GM18909 (cell line): ENCODE results near the gene UBE2F.
"Not testable (repeated sequence)": the region's sequence is repeated elsewhere in the genome, so short reads cannot be mapped to it uniquely, and the experiment has no call there.

Experiments used
- ATAC-seq: cut with Tn5 transposase; IDR thresholded peaks from one replicate; pipeline ENCODE4 v1.9.1; 2021; ENCODE audit warnings: mild to moderate bottlenecking; ENCODE audit not compliant: unreplicated experiment, poor library complexity

UBE2F gene

DNA sequence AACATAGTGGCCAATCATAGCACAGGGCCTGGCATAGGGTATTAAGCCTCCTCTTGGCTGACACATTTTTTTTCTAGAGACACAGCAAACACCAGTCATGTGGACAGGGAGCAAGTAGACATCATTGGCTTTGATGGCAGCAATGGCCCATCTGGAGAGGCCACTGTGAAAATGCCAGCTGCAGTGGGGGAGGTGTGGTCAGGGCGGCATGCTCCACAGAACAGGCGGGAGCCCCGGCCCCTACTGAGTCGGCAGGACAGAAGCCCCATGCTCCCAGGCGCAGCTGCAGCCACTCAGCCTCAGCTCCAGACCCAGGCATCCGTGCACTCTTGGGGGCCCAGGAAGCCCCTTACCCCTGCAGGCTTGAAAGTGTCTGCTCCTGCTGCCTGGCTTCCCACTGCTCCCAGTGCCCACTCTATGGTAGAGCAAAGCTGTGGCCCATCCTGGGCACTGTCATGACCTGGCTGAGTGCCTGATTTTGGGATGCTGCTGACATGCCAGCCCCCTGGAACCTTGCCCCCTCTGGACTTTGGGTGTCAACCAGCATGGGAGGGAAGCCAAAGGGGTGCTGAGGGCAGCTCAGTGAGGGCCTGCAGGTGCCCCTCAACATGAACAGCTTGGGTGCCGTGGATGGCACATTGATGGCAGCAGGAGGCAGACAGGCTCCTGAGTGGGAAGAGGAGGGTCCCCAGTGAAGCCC is 23.3 kb upstream of the UBE2F start:
- no peak for ATAC-seq

DNA sequence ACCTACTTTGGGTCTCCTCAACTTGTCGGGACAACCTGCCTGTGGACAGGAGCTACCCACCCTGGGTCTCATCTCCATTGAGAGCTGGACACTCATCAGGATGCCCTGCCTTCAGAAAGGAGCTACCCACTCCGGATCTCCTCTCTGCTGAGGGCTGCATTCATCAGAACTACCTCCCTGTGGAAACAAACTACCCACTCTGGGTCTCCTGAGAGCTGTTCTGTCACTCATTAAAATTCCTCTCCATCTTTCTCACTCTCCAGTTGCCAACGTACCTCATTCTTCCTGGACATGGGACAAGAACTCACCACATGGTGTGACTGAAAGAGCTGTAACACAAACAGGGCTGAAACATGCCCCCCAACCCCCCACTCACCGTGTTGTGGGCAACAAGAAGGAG is 22.5 kb upstream of the UBE2F start:
- ATAC-seq, result no peak

DNA sequence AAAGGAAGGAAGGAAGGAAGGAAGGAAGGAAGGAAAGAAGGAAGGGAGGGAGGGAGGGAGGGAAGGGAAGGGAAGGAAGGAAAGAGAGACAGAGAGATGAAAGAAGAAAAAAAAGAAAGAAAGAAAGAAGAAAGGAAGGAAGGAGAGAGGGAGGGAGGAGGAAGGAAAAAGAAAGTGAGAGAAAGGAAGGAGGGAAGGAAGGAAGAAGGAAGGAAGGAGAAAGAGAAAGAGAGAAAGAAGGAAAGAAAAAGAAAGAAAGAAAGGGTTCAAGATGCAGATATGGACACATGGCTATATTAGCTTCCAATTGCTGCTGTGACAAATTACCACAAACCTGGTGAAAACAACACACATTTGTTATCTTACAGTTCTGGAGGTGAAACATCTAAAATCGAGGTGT is 20.4 kb upstream of the UBE2F start:
- no peak for ATAC-seq

DNA sequence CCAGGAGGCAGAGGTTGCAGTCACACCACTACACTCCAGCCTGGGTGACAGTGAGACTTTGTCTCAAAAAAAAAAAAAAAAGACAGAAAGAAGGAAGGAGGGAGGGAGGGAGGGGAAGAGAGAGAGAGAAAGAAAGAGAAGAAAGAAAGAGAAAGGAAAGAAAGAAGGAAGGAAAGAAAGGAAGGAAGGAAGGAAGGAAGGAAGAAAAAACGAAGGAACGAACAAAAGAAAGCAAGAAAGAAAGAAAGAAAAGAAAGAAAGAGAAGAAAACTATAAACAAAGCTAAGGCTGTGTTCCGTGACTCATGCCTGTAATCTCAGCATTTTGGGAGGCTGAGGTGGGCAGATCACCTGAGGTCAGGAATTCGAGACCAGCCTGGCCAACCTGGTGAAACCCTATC is 15.5 kb upstream of the UBE2F start:
- not testable (repeated sequence) for ATAC-seq

DNA sequence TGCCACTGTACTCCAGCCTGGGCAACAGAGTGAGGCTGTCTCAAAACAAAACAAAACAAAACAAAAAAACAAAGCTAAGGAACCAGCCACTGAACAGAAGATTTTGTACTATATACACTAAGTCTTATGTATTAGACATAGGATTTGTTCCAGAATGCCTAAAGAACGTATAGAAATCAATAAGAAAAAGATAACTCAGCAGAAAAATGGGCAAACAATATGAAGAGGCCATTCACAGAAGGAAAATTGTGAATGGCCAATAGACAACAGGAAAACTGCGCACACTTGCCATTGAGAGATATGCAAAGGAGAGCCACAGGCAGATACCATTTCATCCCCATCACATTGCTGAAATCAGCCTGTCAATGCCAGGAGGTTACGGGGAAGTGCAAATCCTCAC is 14.9 kb upstream of the UBE2F start:
- no peak for ATAC-seq

DNA sequence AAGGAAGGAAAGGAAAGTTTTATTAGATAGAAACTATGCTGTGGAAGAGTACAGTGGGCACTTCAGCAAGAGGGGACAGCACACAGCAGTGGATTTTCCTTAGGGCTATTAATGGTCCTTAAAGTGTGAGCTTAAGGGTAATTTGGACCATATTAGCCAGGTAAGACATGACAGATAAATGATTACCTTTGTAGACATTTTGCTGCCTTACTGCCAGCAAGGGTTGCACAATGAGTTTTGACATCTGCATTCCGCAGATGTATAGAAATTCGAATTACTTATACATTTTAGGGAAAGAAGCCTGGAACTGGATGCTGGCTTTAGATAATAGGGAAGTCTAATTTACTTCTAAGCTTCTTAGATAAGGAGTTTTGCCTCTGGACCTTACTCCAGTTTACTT is 14.0 kb upstream of the UBE2F start:
- ATAC-seq, result no peak

DNA sequence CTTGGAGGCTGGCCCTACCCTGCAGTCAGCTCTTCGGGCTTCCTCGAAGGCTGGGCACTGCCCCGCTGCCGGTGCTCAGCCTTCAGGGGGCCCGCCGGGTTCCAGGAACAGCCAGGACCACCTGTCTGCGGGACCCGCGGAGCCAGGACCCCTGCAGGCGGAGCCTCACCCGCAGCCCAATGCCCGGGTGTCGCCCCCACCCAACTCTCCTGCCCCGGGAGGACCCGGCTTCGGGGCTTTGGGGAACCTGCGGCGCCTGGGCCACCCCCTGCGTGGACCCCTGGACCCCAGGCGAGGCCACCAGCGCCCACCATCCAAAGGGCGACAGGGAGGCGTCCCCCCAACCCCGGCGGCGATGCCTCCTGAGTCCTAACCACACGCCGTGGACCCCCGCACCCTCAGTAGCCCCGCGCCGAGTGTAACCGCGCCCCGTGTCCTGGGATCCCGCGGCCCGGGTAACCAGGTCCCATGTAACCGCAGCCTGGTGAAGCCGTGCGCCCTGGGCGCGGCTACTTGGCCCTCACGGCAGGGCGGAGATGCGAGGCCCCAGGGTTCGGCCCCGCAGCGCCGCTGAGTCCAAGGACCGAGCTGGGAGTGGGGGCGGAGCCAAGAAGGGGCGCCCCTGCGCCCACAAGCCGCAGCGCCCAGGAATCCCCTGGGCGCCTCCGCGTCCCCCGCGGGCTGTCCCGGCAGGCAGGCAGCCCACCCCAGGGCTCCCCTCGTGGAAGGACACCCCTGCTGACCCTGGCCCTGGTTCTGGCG is 11.0 kb upstream of the UBE2F start:
- ATAC-seq, result no peak

DNA sequence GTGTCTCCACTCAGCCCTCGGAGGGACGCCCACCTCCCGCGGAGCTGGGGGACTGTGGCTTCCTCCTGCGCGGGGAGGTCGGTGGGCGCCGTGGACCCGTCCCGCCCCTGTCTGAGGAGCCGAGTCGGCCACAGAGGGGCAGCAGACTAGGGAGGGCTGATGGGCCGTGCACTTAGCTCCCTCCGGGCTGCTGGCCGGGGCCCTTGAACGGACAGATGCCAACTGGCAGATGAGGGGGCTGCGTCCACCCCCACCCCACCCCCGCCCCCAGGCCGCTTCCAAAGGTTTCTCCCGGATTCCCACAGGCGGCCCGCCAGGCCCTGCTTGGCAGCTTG is 10.4 kb upstream of the UBE2F start:
- no peak for ATAC-seq

DNA sequence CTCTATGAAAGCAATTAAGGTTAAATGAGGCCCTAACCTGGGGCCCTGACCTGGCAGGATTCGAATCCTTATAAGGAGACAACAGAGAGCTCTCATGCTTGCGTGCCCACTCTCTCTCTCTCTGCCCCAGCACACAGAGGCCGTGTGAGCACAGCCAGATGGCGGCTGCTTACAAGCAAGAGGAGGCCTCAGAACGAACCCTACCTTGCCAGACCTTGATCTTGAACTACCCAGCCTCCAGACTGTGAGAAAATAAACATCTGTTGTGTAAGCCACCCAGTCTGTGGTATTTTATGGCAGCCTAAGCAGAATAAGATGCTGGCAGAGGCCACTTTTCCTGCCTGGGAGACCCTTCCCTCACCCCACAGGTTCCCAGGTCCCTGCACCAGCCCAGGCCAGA is 5.2 kb upstream of the UBE2F start:
- ATAC-seq, result no peak

DNA sequence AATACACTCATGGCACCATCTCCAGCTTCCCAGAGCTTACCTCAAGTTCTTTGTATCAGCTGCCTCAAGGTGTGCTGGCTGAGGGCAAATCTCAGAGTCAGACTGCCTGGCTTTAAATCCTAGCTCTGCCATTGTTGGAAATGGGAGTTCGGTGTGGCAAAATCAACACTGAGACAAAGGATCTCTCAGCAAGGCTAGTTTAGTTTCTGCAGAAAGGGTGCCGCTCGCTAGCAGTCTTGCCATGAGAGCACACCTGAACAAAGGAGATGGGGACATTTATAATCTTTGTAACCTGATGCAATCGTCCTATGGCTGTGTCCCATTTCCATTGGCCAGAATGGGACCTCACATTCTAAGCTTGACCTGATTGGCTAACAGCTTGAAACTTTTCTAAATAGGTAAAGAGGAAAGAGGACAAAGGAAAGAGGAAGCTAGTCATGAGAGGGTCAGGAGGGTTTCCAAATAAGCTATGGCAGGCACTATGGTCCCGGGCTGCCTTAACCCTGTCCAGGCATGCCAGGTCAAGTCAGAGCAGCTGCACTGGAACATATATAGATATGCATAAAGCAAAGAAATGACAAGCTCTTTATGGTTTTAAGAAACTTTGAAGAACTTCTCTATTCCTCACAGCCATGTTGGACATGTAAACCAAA is 4.3 kb upstream of the UBE2F start:
- no peak for ATAC-seq

DNA sequence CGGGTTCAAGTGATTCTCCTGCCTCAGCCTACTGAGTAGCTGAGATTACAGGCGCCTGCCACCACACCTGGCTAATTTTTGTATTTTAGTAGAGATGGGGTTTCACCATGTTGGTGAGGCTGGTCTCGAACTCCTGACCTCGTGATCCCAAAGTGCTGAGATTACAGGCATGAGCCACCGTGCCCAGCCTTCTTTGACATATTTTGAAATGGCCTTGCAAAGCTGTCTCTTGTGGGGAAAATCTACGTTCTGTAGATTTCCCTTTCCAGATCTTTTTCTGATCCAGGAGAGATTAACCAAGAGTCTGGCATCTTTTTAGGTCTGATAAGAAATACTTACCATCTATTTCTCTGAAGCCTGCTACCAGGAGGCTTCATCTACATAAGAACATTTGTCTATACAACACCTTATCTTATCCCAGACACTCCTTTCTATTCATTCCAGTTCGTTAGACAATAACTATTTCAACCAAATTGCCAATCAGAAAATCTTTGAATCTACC is 3.3 kb upstream of the UBE2F start:
- ATAC-seq, result not testable (repeated sequence)

DNA sequence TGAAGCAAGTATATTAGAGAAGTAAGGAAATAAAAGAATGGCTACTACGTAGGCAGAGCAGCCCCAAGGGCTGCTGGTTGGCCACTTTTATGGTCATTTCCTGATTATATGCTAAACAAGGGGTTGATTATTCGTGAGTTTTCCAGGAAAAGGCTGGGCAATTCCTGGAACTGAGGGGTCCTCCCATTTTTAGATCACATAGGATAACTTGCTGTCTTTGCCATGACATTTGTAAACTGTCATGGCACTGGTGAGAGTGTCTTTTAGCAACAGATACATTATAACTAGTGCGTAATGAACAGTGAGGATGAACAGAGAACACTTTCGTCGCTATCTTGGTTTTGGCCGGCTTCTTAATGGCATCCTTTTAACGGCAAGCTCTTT is 2.6 kb upstream of the UBE2F start:
- ATAC-seq, result no peak

DNA sequence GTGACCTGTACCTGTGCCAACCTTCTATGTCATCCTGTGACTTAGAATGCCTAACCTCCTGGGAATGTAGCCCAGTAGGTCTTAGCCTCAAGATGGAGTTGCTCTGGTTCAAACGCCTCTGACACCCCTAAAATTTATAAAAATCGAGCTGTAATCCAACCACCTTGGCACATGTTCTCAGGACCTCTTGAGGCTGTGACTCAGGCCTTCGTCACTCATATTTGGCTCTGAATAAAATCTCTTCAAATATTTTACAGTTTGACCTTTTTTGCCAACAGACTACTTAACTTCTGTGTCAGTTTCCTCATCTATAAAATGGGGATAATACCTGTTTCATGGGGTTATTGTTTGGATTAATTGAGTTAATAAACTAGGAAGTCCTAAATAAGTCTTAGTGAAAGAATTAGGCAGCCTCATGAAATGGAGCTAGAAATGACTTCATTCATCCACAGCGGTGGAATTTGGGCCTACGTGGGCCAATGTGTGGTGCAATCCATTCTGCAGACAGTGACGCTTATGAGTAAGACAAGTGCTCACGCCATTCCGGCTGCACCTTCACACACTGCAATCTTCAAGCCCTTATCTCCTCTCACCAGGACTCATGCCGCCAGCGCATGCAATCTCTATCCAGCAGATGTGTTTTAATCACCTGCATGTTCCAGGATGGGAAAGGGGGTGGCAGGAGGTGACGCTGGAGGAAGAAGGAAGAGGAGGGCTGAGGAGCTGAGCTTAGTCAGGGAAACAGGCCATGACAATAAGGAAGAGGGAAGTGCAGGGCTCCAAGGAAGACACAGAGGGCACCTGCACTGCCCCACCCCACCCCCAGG is 2.0 kb upstream of the UBE2F start:
- no peak for ATAC-seq

DNA sequence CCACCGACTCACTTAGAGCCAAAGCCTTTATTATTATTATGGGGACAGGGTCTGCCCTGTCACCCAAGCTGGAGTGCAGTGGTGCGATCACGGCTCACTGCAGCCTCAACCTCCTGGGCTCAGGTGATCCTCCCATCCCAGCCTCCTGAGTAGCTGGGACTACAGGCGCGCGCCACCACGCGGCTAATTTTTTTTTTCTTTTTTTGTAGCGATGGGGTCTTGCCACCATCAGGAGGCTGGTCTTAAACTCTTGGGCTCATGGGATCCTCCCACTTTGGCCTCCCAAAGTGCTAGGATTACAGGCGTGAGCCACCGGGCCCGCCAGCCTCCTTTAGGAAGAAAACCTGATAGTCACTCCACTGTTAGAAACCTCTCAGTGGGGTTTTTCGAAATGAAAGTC is 970 bp upstream of the UBE2F start:
- not testable (repeated sequence) for ATAC-seq

DNA sequence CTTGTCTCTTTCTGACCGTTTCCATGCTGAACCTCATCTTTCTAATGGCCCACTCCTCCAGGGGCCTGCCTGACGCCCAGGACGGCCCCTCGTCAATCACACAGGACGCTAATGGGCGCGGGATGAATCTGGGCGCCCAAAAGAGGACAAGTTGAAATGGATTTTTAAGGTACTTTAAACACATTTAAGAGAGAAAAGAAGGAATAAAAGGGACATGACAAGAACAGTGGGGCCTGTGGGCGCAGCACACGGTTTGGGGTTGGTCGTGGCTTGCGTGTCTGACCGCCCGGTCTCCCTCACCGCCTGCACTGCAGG is 607 bp upstream of the UBE2F start:
- no peak for ATAC-seq

DNA sequence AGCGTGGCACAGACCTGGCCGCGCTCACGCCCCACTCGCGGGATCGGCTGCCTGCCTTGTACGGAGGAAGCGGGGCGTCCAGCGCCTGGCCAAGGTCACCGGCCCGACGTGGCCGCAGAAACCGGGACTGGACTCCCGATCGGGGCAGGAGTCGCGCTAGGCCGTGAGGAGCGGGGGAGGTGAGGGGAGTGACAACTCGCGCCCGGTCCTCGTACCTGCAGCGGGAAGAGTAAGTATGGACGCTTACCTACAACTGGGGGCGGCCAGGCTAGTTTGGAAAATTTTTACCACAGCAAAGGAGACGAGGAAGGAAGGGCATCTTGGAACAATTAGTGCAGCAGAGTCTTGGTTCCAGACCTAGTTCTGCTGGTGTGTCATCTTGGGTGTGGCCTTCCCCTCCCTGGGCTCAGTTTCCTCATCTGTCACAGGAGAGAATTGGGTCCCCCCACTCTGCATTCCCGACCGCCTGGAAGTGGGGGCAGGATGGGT is 693 bp downstream of the UBE2F start:
- ATAC-seq, result no peak

DNA sequence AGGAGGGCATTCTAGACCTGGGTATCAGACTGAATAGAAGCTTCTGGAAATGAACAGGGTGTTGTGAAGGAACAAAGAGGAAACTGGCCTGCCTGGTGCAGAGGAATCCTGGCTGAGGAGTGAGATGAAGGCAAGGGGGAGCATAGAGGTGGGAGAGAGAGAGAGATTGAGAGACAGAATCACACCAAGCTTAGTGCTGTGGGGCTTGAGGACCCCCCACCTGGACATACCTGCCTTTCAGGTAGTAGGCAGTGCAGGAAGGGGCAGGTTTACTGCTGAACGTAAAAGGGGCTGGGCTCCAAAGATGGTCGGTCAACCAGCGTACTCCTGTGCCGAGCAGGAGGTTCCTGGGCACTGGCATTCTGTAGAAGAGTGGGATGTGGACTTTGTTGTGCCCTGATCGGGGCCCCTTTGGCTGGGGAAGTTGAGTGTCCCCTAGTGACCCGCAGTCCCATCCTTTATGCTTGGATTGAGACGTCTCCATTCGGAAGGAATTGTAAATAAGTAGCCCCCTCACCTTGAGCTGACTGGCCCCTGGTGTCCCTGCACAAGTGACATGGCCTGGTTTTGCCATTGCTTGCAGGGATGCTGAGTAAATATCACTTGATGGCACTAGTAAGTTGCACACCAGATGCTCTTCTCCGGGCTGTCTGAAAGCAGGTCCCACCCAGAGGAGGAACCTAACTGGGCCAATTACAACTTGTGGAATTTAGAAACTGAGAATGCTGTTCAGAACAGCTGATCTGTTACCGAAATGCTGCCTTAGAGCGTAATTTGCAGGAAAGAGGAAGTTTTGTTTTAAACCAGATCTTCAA is 1.4 kb downstream of the UBE2F start:
- peak; percentile 29 for ATAC-seq

DNA sequence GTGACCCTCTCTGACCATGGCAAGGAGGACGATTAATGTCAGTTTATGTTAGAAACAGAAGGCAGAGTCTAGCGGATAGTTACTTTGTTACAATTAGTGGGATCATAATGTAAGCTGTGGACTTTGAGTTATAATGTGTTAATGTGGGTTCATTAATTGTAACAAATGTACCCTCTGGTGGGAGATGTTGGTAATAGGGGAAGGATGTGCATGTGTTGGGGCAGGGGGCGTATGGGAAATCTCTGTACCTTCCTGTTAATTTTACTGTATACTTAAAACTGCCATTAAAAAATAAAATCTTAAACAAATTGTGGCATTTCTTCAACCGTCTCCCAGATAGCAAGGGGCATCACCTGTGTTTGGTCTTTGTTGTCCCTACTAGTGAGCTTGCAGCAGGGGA is 4.8 kb downstream of the UBE2F start:
- no peak for ATAC-seq

DNA sequence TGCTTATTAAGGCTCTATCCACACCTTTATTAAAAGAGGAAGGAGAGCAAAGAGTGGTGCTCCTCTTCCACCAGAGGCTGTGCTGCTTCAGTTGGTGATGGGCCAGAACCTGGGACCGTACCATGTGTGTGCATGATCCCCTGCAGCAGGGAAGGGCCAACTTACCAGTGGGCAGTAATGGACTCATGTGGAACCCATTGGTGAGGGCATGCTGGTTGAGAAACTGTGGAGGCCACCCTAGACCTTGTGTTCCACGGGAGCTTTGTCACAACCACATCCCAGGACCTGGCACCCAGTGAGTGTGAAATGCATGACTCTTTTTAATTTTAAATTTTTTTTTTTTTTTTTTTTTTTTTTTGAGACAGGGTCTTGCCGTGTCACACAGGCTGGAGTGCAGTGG is 5.4 kb downstream of the UBE2F start:
- no peak for ATAC-seq

DNA sequence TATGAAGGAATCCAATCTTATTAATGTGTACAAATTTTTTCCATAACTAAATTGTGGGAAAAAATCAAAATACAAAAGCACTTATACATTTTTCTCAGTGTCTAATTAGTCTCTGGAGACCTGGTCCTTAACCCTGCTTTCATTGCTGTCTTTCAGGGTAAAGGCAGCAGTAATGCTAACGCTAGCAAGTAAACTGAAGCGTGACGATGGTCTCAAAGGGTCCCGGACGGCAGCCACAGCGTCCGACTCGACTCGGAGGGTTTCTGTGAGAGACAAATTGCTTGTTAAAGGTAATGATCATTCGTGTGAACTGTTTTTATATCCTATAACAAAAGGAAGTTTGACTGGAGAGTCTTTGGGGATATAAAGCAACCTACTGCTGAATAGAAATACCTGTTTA is 6.1 kb downstream of the UBE2F start:
- no peak for ATAC-seq
